K562 (cell line): Measurements from ENCODE around the gene ZNF200. TPM values are rescaled to one million over a fixed set of nuclear protein-coding genes. Genes with fewer than 3 reads are reported as not detected.

Source experiments
- ATAC-seq: fragments of 200-7000 bp; cut with Tn5 transposase; 3 replicates; pipeline ENCODE4 v1.9.1; 2020; ENCODE audit warnings: moderate library complexity
- BruUV-seq: library from RNA; stranded (reverse); fragments of 400-500 nt; replicated peaks from 2 replicates; lab custom pipeline; 2021; lab: Mats Ljungman, UMichigan
- CTCF ChIA-PET: fragments of 300-600 bp; formaldehyde crosslinking; extraction: SDS; loops from one replicate; lab custom pipeline; 2021; ENCODE audit warnings: low intra/inter-chr PET ratio; lab: Yijun Ruan, JAX
- POLR2A ChIA-PET: fragments of 300-600, 350-650 bp; sonication (Branson Sonifier 250); formaldehyde crosslinking; extraction: SDS; loops from one replicate; lab custom pipeline; 2021; ENCODE audit warnings: antibody characterized with exemption, inconsistent platforms; lab: Yijun Ruan, JAX
- DNase-seq, 4 experiments: peaks; one replicate each; pipeline versions ENCODE4 v3.0.0 to v3.0.0-alpha.2; 2011 to 2018; ENCODE audit warnings: low spot score in 3 of 4, mixed read lengths in 3 of 4; ENCODE audit errors: extremely low read depth in 1 of 4
- FAIRE-seq: peaks from 2 replicates; lab custom pipeline; 2011; peaks lifted over from hg19 to GRCh38; lab: Jason Lieb, UNC
- H2AFZ ChIP-seq: 2 replicates; pipeline ENCODE4 v1.6.0; 2011; ENCODE audit warnings: low read depth, low read length, control low read depth, inconsistent platforms
- H3K27ac ChIP-seq: fragments of 200-600 bp; 3 replicates; pipeline ENCODE4 v1.8.0; 2011; ENCODE audit warnings: low read depth, mild to moderate bottlenecking, control low read depth, inconsistent platforms, low read length, moderate library complexity, mixed read lengths; ENCODE audit errors: extremely low read depth
- H3K27me3 ChIP-seq, 2 experiments: fragments of 300-600 bp in 1 of 2; 2 replicates in 1 of 2; 3 replicates in 1 of 2; pipeline versions ENCODE4 v1.6.0 to v1.8.0; 2011; ENCODE audit warnings: inconsistent platforms in 2 of 2, low read length in 2 of 2, mild to moderate bottlenecking in 1 of 2, mixed read lengths in 1 of 2, moderate library complexity in 1 of 2; ENCODE audit not compliant: control insufficient read depth in 2 of 2, insufficient read depth in 2 of 2
- H3K36me3 ChIP-seq: fragments of 300-600 bp; 3 replicates; pipeline ENCODE4 v1.8.0; 2011; ENCODE audit warnings: mild to moderate bottlenecking, low read length, inconsistent platforms; ENCODE audit not compliant: control insufficient read depth, insufficient read depth
- H3K4me1 ChIP-seq, 2 experiments: fragments of 200-600 bp in 1 of 2; replicated peaks in 1 of 2; 2 replicates in 1 of 2; 3 replicates in 1 of 2; pipeline versions ENCODE4 v1.5.1 to v1.8.0; 2011; ENCODE audit warnings: inconsistent platforms in 2 of 2, low read length in 2 of 2, mild to moderate bottlenecking in 1 of 2, mixed read lengths in 1 of 2, moderate library complexity in 1 of 2; ENCODE audit not compliant: control insufficient read depth in 2 of 2, insufficient read depth in 2 of 2
- H3K4me2 ChIP-seq: 2 replicates; pipeline ENCODE4 v1.6.1; 2011; ENCODE audit warnings: low read length, control low read depth, inconsistent platforms, mixed read lengths; ENCODE audit not compliant: insufficient read depth
- H3K4me3 ChIP-seq: fragments of 200-600 bp; sonication (generic), shearing (Covaris generic); 2 replicates; pipeline ENCODE4 v1.5.1; 2016; ENCODE audit warnings: control low read depth, inconsistent platforms
- H3K79me2 ChIP-seq: fragments of 200-600 bp; 3 replicates; pipeline ENCODE4 v1.8.0; 2011; ENCODE audit warnings: low read length, inconsistent platforms; ENCODE audit not compliant: control insufficient read depth, insufficient read depth
- H3K9ac ChIP-seq, 2 experiments: 2 replicates each; pipeline versions ENCODE4 v1.6.0 to v1.6.1; 2011; ENCODE audit warnings: low read depth in 2 of 2, low read length in 2 of 2, control low read depth in 1 of 2, inconsistent platforms in 1 of 2, mild to moderate bottlenecking in 1 of 2, mixed read lengths in 1 of 2; ENCODE audit not compliant: insufficient read depth in 1 of 2
- H3K9me1 ChIP-seq: one replicate; pipeline ENCODE4 v1.6.0; 2011; ENCODE audit warnings: inconsistent platforms, mild to moderate bottlenecking, low read length, moderate library complexity; ENCODE audit not compliant: control insufficient read depth, insufficient read depth
- H3K9me3 ChIP-seq: replicated peaks from 2 replicates; pipeline ENCODE4 v1.5.1; 2011; ENCODE audit warnings: low read depth, low read length, inconsistent platforms; ENCODE audit not compliant: control insufficient read depth, insufficient read depth
- H4K20me1 ChIP-seq: replicated peaks from 2 replicates; pipeline ENCODE4 v1.6.1; 2011; ENCODE audit warnings: low read length, inconsistent platforms, mixed read lengths; ENCODE audit not compliant: control insufficient read depth, insufficient read depth
- E2F5 ChIP-seq: sonication (generic); formaldehyde crosslinking; IDR thresholded peaks from 2 replicates; pipeline ENCODE4 v1.8.0; 2022; ENCODE audit warnings: mild to moderate bottlenecking, missing genetic modification reagents
- ETS1 ChIP-seq: conservative IDR thresholded peaks from 2 replicates; pipeline ENCODE4 v1.6.1; 2011; ENCODE audit warnings: low read depth, mild to moderate bottlenecking, low read length; ENCODE audit not compliant: control insufficient read depth
- KDM2B ChIP-seq: fragments of 250-450 bp; sonication (Bioruptor Pico); IDR thresholded peaks from 2 replicates; pipeline ENCODE4 v1.8.0; 2021; ENCODE audit warnings: mild to moderate bottlenecking, moderate library complexity
- KDM4B ChIP-seq, 2 experiments: fragments of 450-650 bp in 1 of 2; sonication (generic) in 1 of 2; IDR thresholded peaks; 2 replicates each; pipeline ENCODE4 v1.6.1; 2016 to 2017; ENCODE audit warnings: borderline replicate concordance in 2 of 2, antibody characterized with exemption in 1 of 2, low read depth in 1 of 2, mild to moderate bottlenecking in 1 of 2
- L3MBTL2 ChIP-seq: fragments of 450-650 bp; IDR thresholded peaks from 2 replicates; pipeline ENCODE4 v1.6.1; 2016; ENCODE audit warnings: mild to moderate bottlenecking, moderate library complexity
- NR2C2 ChIP-seq, 2 experiments: fragments of 200-800 bp in 1 of 2; sonication (Bioruptor generic) in 1 of 2; sonication (generic) in 1 of 2; formaldehyde crosslinking in 1 of 2; IDR thresholded peaks; 2 replicates each; pipeline versions ENCODE4 v1.6.1 to v1.8.0; 2016 to 2022; ENCODE audit warnings: mild to moderate bottlenecking in 1 of 2, missing compliant biosample characterization in 1 of 2, missing genetic modification characterization in 1 of 2, missing genetic modification reagents in 1 of 2
- SREBF2 ChIP-seq: sonication (generic); formaldehyde crosslinking; IDR thresholded peaks from 2 replicates; pipeline ENCODE4 v1.4.0; 2020; ENCODE audit warnings: mild to moderate bottlenecking, missing genetic modification reagents
- ZFP30 ChIP-seq: fragments of 250-450 bp; sonication (Bioruptor Pico); IDR thresholded peaks from 2 replicates; pipeline ENCODE4 v1.8.0; 2022; ENCODE audit warnings: moderate library complexity, mild to moderate bottlenecking, inconsistent platforms, borderline replicate concordance
- ZNF212 ChIP-seq: fragments of 450-650 bp; formaldehyde crosslinking; IDR thresholded peaks from 2 replicates; pipeline ENCODE4 v1.4.0; 2020; ENCODE audit warnings: mild to moderate bottlenecking
- ZNF695 ChIP-seq: fragments of 450-650 bp; formaldehyde crosslinking; IDR thresholded peaks from 2 replicates; pipeline ENCODE4 v1.4.0; 2020; ENCODE audit warnings: mild to moderate bottlenecking, moderate library complexity
- WGBS: fragments of 100-300 bp; shearing (Covaris generic); methylation state at CpG from one replicate; pipeline ENCODE4 v1.1.6; 2016; ENCODE audit warnings: low coverage, mixed read lengths; ENCODE audit not compliant: insufficient coverage; ENCODE audit errors: missing lambda C conversion rate; 5-methylcytosine and 5-hydroxymethylcytosine counted together
- in situ Hi-C: fragments of 300-500 bp; cut with MboI; formaldehyde crosslinking; loops from 4 replicates; pipeline ENCODE4 v1.15.0; 2018; ENCODE audit warnings: inconsistent platforms, mixed read lengths
- intact Hi-C: fragments of 100-400 bp; cut with micrococcal nuclease; formaldehyde crosslinking; loops from 2 replicates; pipeline ENCODE4 v1.14.2; 2022
- polyA plus RNA-seq, 8 experiments: library from polyadenylated mRNA; depleted of rRNA in 4 of 8; stranded (reverse) in 5 of 8; unstranded in 3 of 8; fragments of >200 nt; fragmentation: Nextera tagmentation in 2 of 8; fragmentation: Illumina TruSeq in 1 of 8; extraction: Ambion mirVana in 2 of 8; extraction: Trizol in 1 of 8; gene quantifications; 2 replicates each; pipeline versions ENCODE4 v1.2.1 to v1.2.3, GENCODE V29; 2011 to 2014; ENCODE audit warnings: inconsistent platforms in 1 of 8, missing spikeins in 1 of 8
- total RNA-seq, 7 experiments: library from RNA; depleted of rRNA in 6 of 7; stranded (reverse); fragments of >200 nt in 6 of 7; fragmentation: Illumina TruSeq in 2 of 7; extraction: Trizol in 2 of 7; gene quantifications; 2 replicates each; pipeline versions ENCODE4 v1.2.1 to v1.2.3, GENCODE V29; 2011 to 2021; ENCODE audit warnings: low replicate concordance in 1 of 7

The ZNF200 gene
- total and polyA plus RNA-seq, 9 of the 15 experiments (the other 6 are each of a cell fraction or from before 2014, with no cell fraction given): 4.8 to 14.5 (median 9.2) TPM

- Histone ChIP-seq H3K79me2 (no peaks in the 10 kb centered on the region), H2AFZ (peak overlapping the region; percentile 98), H3K4me3 (peak overlapping the region; percentile 55), H3K4me1 (peaks cover 23 to 58% of the 10 kb centered on the region in 2 experiments), H3K27ac (peak overlapping the region; percentile 70; the same call in 2 of the 3 replicates), H3K36me3 (no peaks in the 10 kb centered on the region), H3K27me3 (no peaks in the 10 kb centered on the region)
- in situ Hi-C loops: no loop called here
- WGBS: 0% methylated on average over 7 of the region's 13 CpGs
- CTCF ChIA-PET: no interaction called here
- FAIRE-seq: no peak
- TF ChIP-seq E2F5 (CRISPR knock-in tag) (0 out of 2 replicates have a peak, but pooled peaks have one; percentile 28), KDM4B (IDR thresholded peaks at IDR 0.05; ENCODE audit: borderline replicate concordance in 2 of 2, low read depth in 1 of 2) (no peak), ZFP30 (CRISPR knock-in tag) (no peak), L3MBTL2 (no peak), ZNF212 (no peak), KDM2B (CRISPR knock-in tag) (0 out of 2 replicates have a peak, but pooled peaks have one; percentile 12), ETS1 (no peak), NR2C2 (CRISPR knock-in tag; IDR thresholded peaks at IDR 0.05) (0 out of 2 replicates have a peak, but pooled peaks have one; percentile 14), NR2C2 (tag; IDR thresholded peaks at IDR 0.05) (no peak), ZNF695 (CRISPR knock-in tag) (no peak), SREBF2 (CRISPR knock-in tag) (no peak)
- TF ChIP-seq, all 486 proteins: peak for 3
- DNase-seq (no peak), ATAC-seq (no peak)
- intact Hi-C loops: loop anchor here (5.0 to 10.0 kb wide), 2 partner anchors 269 to 316 kb away; partner anchors contain the start of gene CLUAP1
- Histone ChIP-seq H3K9ac (peak overlapping the region; percentile 63 to 95), H3K9me1 (no peaks in the 10 kb centered on the region), H3K9me3 (no peaks in the 10 kb centered on the region), H3K4me2 (peak overlapping the region; percentile 99), H4K20me1 (no peaks in the 10 kb centered on the region)
- BruUV-seq: no TSS peak
- POLR2A ChIA-PET: interaction anchor here (0.6 to 1.2 kb wide), 5 partner anchors 13 to 349 kb away, joined by 3 to 5 read pairs (median 3); no protein-coding TSS in a partner anchor
These were observed 46.4 kb downstream of the ZNF200 start for GRCh38 chr16:3188675-3188924.
